Measurements from ENCODE around the gene PDLIM3. TPM values are rescaled to one million over a fixed set of nuclear protein-coding genes. Genes with fewer than 3 reads are reported as not detected.

Gene PDLIM3
- 1.4 and 5.2 TPM in 2 replicates for total RNA-seq (ENCODE audit: low replicate concordance)

GRCh38 chr4:185534866-185535611, at the start of gene PDLIM3:
PDLIM3 (minus strand) TSS chr4:185535507; CDS start chr4:185535434, 73 bp downstream.
- peak within 1 kb of the TSS; percentile 97 for H2AFZ ChIP-seq (replicated peaks)
- H3K27ac ChIP-seq: no peak within 1 kb of the TSS
- no peaks in the 10 kb centered on the region for H3K9me3 Mint-ChIP-seq
- H3K4me1 Mint-ChIP-seq: peaks cover 6% of the 10 kb centered on the region
- no peaks in the 10 kb centered on the region for H3K36me3 Mint-ChIP-seq
- H3K27ac Mint-ChIP-seq: peak within 1 kb of the TSS; percentile 58
- peaks cover 23% of the 10 kb centered on the region for H3F3A ChIP-seq (ENCODE audit: low read depth)
- no peak within 1 kb of the TSS for H3K9ac ChIP-seq
- no peaks in the 10 kb centered on the region for H3K9me3 ChIP-seq (ENCODE audit: low read depth)
- H4K20me1 ChIP-seq (ENCODE audit: low read depth): no peaks in the 10 kb centered on the region
- H3K4me2 ChIP-seq: peak within 1 kb of the TSS; percentile 95
- H3K4me3 Mint-ChIP-seq: peak within 1 kb of the TSS; percentile 89
- H3K79me2 ChIP-seq (ENCODE audit: low read depth): no peaks in the 10 kb centered on the region
- H3K27me3 Mint-ChIP-seq (ENCODE audit: insufficient read depth, low read depth): peaks cover 11% of the 10 kb centered on the region
- peak; percentile 84 for DNase-seq (ENCODE audit: low spot score)
- H3K4me1 ChIP-seq: peaks cover 6% of the 10 kb centered on the region
- peak within 1 kb of the TSS; percentile 75 for H3K4me3 ChIP-seq
- no peaks in the 10 kb centered on the region for H3K36me3 ChIP-seq
- TF ChIP-seq CTCF (IDR thresholded peaks at IDR 0.05) (no peak), EZH2phosphoT487 (IDR thresholded peaks at IDR 0.05) (no peak), EZH2 (IDR thresholded peaks at IDR 0.05) (no peak)
- H3K27me3 ChIP-seq: peaks cover 37% of the 10 kb centered on the region

GRCh38 chr4:185583813-185584212, 48.5 kb upstream of the PDLIM3 start:
- peaks cover 5% of the 10 kb centered on the region for H3K27me3 Mint-ChIP-seq (ENCODE audit: insufficient read depth, low read depth)
- H3K4me3 ChIP-seq: no peak overlapping the region

GRCh38 chr4:185582651-185583400, 47.5 kb upstream of the PDLIM3 start:
- no peaks in the 10 kb centered on the region for H3K9me3 ChIP-seq (ENCODE audit: low read depth)
- no peak overlapping the region for H3K4me3 ChIP-seq
- no peaks in the 10 kb centered on the region for H3F3A ChIP-seq (ENCODE audit: low read depth)
- peak overlapping the region; percentile 22 for H3K27ac Mint-ChIP-seq
- no peaks in the 10 kb centered on the region for H3K36me3 ChIP-seq
- H3K36me3 Mint-ChIP-seq: peaks cover 4% of the 10 kb centered on the region
- H3K27me3 Mint-ChIP-seq (ENCODE audit: insufficient read depth, low read depth): peaks cover 4% of the 10 kb centered on the region
- H4K20me1 ChIP-seq (ENCODE audit: low read depth): no peaks in the 10 kb centered on the region
- H3K4me1 Mint-ChIP-seq: peaks cover 14% of the 10 kb centered on the region
- H3K4me2 ChIP-seq: no peak overlapping the region
- peak; percentile 40 for DNase-seq (ENCODE audit: low spot score)
- no peaks in the 10 kb centered on the region for H3K79me2 ChIP-seq (ENCODE audit: low read depth)
- no peaks in the 10 kb centered on the region for H3K9me3 Mint-ChIP-seq
- H2AFZ ChIP-seq (replicated peaks): peak overlapping the region; percentile 61
- TF ChIP-seq EZH2 (IDR thresholded peaks at IDR 0.05) (no peak), EZH2phosphoT487 (IDR thresholded peaks at IDR 0.05) (no peak), CTCF (IDR thresholded peaks at IDR 0.05) (no peak)
- H3K9ac ChIP-seq: no peak overlapping the region
- H3K4me3 Mint-ChIP-seq: no peak overlapping the region
- H3K27ac ChIP-seq: no peak overlapping the region
- peaks cover 15% of the 10 kb centered on the region for H3K27me3 ChIP-seq
- H3K4me1 ChIP-seq: peaks cover 3% of the 10 kb centered on the region

More at GRCh38 chr4:185583813-185584212, 48.5 kb upstream of the PDLIM3 start:
- no peak overlapping the region for H3K4me3 Mint-ChIP-seq
- Histone ChIP-seq H3K36me3 (no peaks in the 10 kb centered on the region), H3K79me2 (ENCODE audit: low read depth) (no peaks in the 10 kb centered on the region), H4K20me1 (ENCODE audit: low read depth) (no peaks in the 10 kb centered on the region), H3K4me2 (no peak overlapping the region), H3K9me3 (ENCODE audit: low read depth) (no peaks in the 10 kb centered on the region), H3K9ac (no peak overlapping the region), H3K4me1 (peaks cover 4% of the 10 kb centered on the region), H3F3A (ENCODE audit: low read depth) (no peaks in the 10 kb centered on the region), H3K27ac (no peak overlapping the region), H3K27me3 (peaks cover 22% of the 10 kb centered on the region), H2AFZ (replicated peaks) (no peak overlapping the region)
- H3K9me3 Mint-ChIP-seq: no peaks in the 10 kb centered on the region
- TF ChIP-seq CTCF (IDR thresholded peaks at IDR 0.05): no peak
- TF ChIP-seq EZH2 (IDR thresholded peaks at IDR 0.05): no peak
- TF ChIP-seq EZH2phosphoT487 (IDR thresholded peaks at IDR 0.05): no peak
- peaks cover 15% of the 10 kb centered on the region for H3K4me1 Mint-ChIP-seq
- no peak overlapping the region for H3K27ac Mint-ChIP-seq
- no peak for DNase-seq (ENCODE audit: low spot score)
- peaks cover 4% of the 10 kb centered on the region for H3K36me3 Mint-ChIP-seq
